Naive B cell (primary cell): ENCODE data around the gene TMEM131. TPM values are rescaled to one million over a fixed set of nuclear protein-coding genes. Genes with fewer than 3 reads are reported as not detected.
A peak's percentile ranks its signal among the peaks of the same experiment; 100 is the strongest.

Experiments
- ATAC-seq, 2 donors: fragments of 150-1000 bp; cut with Tn5 transposase; 2 replicates each; pipeline ENCODE4 v1.10.0; 2021; ENCODE audit warnings: low read depth in 2 of 2, mild to moderate bottlenecking in 2 of 2, moderate library complexity in 2 of 2
- DNase-seq: peaks from one replicate; pipeline ENCODE4 v3.0.0; 2022
- H3K27ac Mint-ChIP-seq, 6 donors: one replicate each; pipeline ENCODE4 v1.8.0; 2020 to 2022; ENCODE audit warnings: mild to moderate bottlenecking in 6 of 6, mixed read lengths in 6 of 6, moderate library complexity in 5 of 6, inconsistent platforms in 2 of 6
- H3K27me3 Mint-ChIP-seq, 3 donors: one replicate each; pipeline ENCODE4 v1.8.0; 2021 to 2022; ENCODE audit warnings: mixed read lengths in 3 of 3, mild to moderate bottlenecking in 1 of 3
- H3K36me3 Mint-ChIP-seq, 2 donors: one replicate each; pipeline ENCODE4 v1.8.0; 2020 to 2022; ENCODE audit warnings: mixed read lengths in 2 of 2, inconsistent platforms in 1 of 2, mild to moderate bottlenecking in 1 of 2
- H3K4me1 Mint-ChIP-seq, 3 donors: one replicate each; pipeline ENCODE4 v1.8.0; 2020 to 2022; ENCODE audit warnings: mixed read lengths in 3 of 3, inconsistent platforms in 1 of 3, mild to moderate bottlenecking in 1 of 3, moderate library complexity in 1 of 3
- H3K4me3 Mint-ChIP-seq, 8 donors: one replicate each; pipeline ENCODE4 v1.8.0; 2020 to 2022; ENCODE audit warnings: mild to moderate bottlenecking in 8 of 8, mixed read lengths in 8 of 8, moderate library complexity in 8 of 8, inconsistent platforms in 2 of 8
- H3K9me3 Mint-ChIP-seq, 7 donors: one replicate each; pipeline ENCODE4 v1.8.0; 2020 to 2022; ENCODE audit warnings: mixed read lengths in 7 of 7, mild to moderate bottlenecking in 5 of 7, inconsistent platforms in 2 of 7, moderate library complexity in 1 of 7
- polyA plus RNA-seq, 6 donors: library from polyadenylated mRNA; unstranded; fragments of 300-500 nt; fragmentation: Illumina TruSeq; gene quantifications; one replicate each; pipeline ENCODE4 v1.2.3, GENCODE V29; 2021; ENCODE audit warnings: low read depth in 6 of 6

Gene TMEM131
- polyA plus RNA-seq, 6 donors from 2014 or later: 13.4 to 32.9 (median 19.1) TPM

DNA sequence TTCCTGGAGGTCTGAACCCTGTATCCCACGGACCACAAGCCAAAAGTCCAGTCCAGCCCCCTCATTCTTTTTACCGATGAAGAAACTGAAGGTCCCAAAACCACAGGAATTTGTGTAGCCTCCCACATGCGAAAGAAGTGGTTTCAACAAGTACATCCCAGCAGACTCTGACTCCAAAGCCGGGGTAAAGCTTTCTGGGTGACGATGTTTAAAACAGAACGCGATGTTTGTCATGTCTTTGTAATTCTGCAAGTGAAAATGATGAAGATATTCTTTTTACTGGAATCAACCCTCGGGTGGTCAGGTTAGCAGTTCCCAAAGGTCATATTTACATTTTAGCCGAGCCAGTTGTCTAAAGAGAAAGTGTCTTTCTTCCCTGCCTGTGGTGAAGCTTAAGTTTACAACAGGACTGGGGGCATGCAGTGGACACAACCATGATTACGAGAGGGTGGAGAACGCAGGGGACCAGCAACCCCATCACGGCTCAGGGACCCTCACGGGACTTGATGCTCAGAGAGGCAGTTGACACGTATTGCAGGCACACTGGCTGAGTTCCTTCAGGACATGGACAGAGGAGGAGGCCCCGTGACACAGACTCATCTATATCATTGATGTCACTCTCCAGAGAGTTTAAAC is 17.8 kb upstream of the TMEM131 start:
- H3K27me3 Mint-ChIP-seq: no peaks in the 10 kb centered on the region
- H3K4me3 Mint-ChIP-seq: peak overlapping the region in 5 of 8 donors; percentile 3 to 75 (median 50)
- H3K36me3 Mint-ChIP-seq: no peaks in the 10 kb centered on the region
- H3K27ac Mint-ChIP-seq: peak overlapping the region; percentile 81 to 100 (median 93)
- DNase-seq: no peak
- no peak for ATAC-seq
- no peaks in the 10 kb centered on the region for H3K9me3 Mint-ChIP-seq
- H3K4me1 Mint-ChIP-seq: peaks cover 55 to 75% (median 59%) of the 10 kb centered on the region in 3 donors

DNA sequence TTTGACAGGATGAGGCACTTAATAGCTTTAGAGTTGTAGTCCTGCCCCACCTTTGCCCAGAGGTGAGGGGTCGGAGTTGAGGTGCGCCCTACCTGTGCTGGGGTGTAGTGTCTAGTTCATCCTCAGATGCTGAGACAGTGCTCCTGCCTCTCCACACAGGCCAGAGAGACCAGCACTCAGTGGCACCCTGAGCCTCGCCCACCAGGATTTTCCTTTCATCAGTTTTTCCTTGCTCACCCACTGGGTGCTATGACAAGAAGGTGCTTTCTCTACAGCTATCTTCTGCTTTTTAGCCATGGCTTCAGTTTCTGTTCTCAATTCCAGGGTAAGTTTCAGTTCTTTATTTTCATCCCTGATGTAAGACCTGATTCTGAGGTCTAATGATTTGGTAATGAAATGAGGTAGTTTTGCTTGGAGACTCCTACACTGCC is 16.8 kb upstream of the TMEM131 start:
- Mint-ChIP-seq H3K36me3 (no peaks in the 10 kb centered on the region), H3K27me3 (no peaks in the 10 kb centered on the region), H3K27ac (peak overlapping the region; percentile 92 to 100 (median 99)), H3K4me3 (peak overlapping the region; percentile 45 to 85 (median 76)), H3K9me3 (no peaks in the 10 kb centered on the region), H3K4me1 (peaks cover 55 to 75% (median 59%) of the 10 kb centered on the region in 3 donors)
- peak; percentile 90 for ATAC-seq
- peak; percentile 87 for DNase-seq

DNA sequence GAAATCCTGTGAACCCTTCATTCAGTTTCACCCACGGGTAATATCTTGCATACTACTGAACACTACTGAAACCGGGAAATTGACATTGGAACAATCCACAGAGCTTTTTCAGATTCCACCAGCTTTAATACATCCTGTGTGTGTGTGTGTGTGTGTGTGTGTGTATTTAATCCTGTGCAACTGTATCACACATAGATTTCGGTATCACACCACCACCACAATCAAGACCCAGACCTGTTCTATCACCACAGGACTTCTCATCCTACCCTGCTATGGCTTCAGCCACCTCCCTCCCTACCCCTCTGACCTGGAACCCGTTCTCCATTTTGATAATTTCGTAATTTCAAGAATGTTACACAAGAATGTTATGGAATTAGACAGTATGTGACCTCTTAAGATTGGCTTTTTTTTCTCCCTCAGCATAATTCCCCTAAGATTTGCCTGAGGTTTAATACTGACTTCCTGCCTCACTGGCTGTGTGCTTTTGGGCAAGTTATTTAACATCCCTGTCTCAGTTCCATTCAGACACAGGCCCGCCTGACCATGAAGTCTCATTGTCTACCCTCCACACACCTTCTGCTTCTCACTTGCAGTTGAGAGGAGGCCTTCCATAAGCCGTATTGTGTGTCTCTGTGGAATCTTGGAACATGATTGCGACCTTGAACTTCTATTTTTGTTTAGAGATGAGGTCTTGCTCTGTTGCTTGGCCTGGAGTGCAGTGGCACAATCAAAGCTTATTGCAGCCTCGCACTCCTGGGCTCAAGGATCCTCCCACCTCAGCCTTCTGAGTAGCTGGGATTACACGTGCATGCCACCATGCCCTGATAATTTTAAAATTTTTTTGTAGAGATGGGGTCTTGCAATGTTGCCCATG is 14.4 kb upstream of the TMEM131 start:
- H3K4me3 Mint-ChIP-seq: peak overlapping the region in 6 of 8 donors; percentile 25 to 85 (median 55)

DNA sequence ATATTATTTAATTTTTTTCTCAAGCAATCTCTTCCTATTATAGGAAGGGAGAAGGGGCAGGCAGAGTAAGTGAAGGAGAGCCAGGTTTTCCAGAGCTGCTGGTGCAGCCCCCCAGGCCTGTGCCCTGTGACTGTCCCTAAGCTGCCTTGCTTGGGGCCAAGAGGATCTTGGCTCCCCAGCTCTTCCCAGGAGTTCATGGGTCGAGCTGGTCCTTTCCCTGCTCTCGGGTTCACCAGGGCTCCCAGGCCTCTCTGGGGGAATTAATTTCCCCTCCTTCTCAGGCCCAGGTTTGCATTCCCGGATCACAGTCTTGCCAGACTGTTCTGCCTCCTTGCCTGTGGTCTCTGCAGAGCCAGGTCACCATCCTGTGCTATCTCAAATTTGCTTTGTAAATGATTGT is 12.7 kb upstream of the TMEM131 start:
- DNase-seq: no peak
- Mint-ChIP-seq H3K27ac (peak overlapping the region in 1 of 6 donors; percentile 74), H3K4me3 (no peak overlapping the region), H3K27me3 (no peaks in the 10 kb centered on the region), H3K9me3 (no peaks in the 10 kb centered on the region), H3K4me1 (peaks cover 25 to 38% (median 34%) of the 10 kb centered on the region in 3 donors), H3K36me3 (no peaks in the 10 kb centered on the region)
- no peak for ATAC-seq

More for the DNA sequence above, 14.4 kb upstream of the TMEM131 start:
- no peaks in the 10 kb centered on the region for H3K27me3 Mint-ChIP-seq
- H3K36me3 Mint-ChIP-seq: no peaks in the 10 kb centered on the region
- DNase-seq (no peak), ATAC-seq (no peak)
- H3K4me1 Mint-ChIP-seq: peaks cover 41 to 55% (median 45%) of the 10 kb centered on the region in 3 donors
- peak overlapping the region; percentile 22 to 100 (median 94) for H3K27ac Mint-ChIP-seq
- no peaks in the 10 kb centered on the region for H3K9me3 Mint-ChIP-seq

DNA sequence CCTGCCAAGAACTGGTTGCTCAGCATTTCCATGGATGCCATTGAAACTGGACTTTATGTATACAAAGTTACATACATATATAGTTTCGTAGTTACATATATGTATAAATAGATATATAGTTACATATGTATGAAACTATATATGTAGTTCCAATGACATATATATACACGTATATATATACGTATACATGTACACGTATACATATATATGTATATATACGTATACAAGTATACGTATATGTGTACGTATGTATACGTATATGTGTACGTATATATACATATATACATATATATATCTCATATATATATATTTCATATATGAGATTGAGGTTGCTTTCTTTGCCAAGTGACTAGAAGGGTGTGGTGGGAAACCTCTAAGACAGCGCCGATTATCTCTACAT is 10.6 kb upstream of the TMEM131 start:
- Mint-ChIP-seq H3K9me3 (no peaks in the 10 kb centered on the region), H3K27me3 (no peaks in the 10 kb centered on the region), H3K4me1 (peaks cover 16 to 21% (median 21%) of the 10 kb centered on the region in 3 donors), H3K4me3 (no peak overlapping the region), H3K36me3 (no peaks in the 10 kb centered on the region), H3K27ac (no peak overlapping the region)
- no peak for DNase-seq
- no peak for ATAC-seq

DNA sequence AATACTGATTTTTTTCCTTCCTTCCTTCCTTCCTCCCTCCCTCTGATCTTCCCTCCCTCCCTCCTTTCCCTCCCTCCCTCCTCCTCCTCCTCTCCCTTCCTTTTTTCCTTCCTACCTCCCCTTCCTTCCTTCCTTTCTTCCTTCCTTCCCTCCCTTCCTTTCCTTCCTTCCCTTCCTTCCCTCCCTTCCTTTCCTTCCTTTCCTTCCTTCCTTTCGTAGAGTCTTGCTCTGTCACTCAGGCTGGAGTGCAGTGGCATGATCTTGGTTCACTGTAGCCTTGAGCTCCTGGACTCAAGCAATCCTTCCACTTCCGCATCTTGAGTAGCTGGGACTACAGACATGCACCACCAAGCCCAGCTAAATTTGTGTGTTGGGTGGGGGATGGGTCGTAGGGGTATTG is 8.9 kb upstream of the TMEM131 start:
- Mint-ChIP-seq H3K4me3 (no peak overlapping the region), H3K9me3 (no peaks in the 10 kb centered on the region), H3K4me1 (peaks cover 2 to 8% (median 4%) of the 10 kb centered on the region in 3 donors), H3K36me3 (no peaks in the 10 kb centered on the region), H3K27ac (no peak overlapping the region), H3K27me3 (no peaks in the 10 kb centered on the region)
- no peak for DNase-seq
- ATAC-seq: no peak

DNA sequence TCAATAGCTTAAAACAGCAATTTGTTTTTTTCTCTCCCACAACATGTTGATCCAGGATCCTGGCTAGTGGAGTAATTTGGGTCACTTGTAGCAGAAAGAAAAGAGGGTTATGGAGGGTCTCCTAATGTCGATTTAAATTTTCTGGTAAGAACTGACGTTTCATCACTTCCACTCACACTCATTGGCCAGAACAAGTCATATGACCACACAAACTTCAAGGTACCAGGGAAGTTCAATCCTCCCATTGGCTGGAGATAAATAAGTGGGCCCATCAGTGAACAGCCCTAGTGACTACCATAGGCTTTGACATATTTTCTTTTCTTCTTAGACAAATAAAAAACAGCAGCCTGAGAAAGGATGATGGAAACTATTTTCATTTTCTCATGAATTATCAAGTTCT is 8.3 kb upstream of the TMEM131 start:
- no peak for ATAC-seq
- no peaks in the 10 kb centered on the region for H3K9me3 Mint-ChIP-seq
- peaks cover 0 to 8% (median 5%) of the 10 kb centered on the region in 3 donors for H3K4me1 Mint-ChIP-seq
- H3K27me3 Mint-ChIP-seq: no peaks in the 10 kb centered on the region
- no peak overlapping the region for H3K4me3 Mint-ChIP-seq
- no peak for DNase-seq
- H3K27ac Mint-ChIP-seq: no peak overlapping the region
- H3K36me3 Mint-ChIP-seq: no peaks in the 10 kb centered on the region

DNA sequence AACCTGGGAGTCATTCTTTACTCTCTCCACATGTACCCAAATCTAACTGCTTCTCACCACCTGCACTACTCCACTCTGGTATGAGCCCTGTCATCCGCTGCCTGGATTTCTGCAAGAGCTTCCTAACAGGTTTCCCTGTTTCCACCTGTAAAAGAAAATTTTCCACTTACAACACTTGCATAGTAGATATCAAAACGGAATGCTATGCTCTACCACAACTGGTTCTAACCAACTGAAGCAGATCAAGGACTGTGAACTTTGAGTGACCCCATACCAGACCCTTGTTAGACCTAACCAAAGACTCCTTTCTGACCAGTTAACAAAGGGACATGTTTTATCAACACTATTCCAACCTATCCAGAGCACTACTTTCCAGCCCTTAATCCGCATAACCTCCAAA is 3.8 kb upstream of the TMEM131 start:
- H3K27me3 Mint-ChIP-seq: no peaks in the 10 kb centered on the region
- H3K36me3 Mint-ChIP-seq: peaks cover 0 to 5% of the 10 kb centered on the region in 2 donors
- H3K27ac Mint-ChIP-seq: no peak overlapping the region
- peak overlapping the region in 1 of 8 donors; percentile 45 for H3K4me3 Mint-ChIP-seq
- ATAC-seq: no peak
- H3K4me1 Mint-ChIP-seq: peaks cover under 1 to 7% (median 5%) of the 10 kb centered on the region in 3 donors
- no peaks in the 10 kb centered on the region for H3K9me3 Mint-ChIP-seq
- DNase-seq: no peak

DNA sequence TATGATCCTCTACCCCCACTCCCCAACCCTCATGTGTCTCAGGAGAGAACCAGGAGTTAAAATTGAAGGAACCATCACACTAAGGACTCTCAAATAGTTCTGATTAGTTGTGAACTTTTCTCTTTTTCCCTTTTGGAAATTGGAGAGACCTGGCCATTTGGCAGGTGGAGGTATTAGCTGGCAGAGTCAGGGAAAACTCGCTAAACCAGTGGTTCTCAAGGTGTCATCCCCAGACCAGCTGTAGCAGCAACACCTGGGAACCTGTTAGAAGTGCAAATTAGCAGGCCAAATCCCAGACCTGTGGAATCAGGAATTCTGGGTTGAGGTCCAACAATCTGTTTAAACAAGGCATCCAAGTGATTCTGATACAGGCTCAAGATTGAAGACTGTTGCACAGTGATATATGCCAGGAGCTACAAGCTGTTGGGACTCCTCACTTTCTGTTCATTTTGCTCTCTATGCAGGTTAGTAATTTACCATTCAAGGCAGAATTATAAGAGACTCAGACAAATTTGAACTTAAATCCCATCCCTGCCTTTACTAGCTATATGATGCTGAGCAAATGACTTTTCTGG is 2.8 kb upstream of the TMEM131 start:
- peaks cover 7 to 14% (median 13%) of the 10 kb centered on the region in 3 donors for H3K4me1 Mint-ChIP-seq
- no peaks in the 10 kb centered on the region for H3K9me3 Mint-ChIP-seq
- DNase-seq: no peak
- H3K27me3 Mint-ChIP-seq: no peaks in the 10 kb centered on the region
- no peak overlapping the region for H3K27ac Mint-ChIP-seq
- peaks cover 0 to 5% of the 10 kb centered on the region in 2 donors for H3K36me3 Mint-ChIP-seq
- ATAC-seq: no peak
- H3K4me3 Mint-ChIP-seq: peak overlapping the region in 1 of 8 donors; percentile 87

DNA sequence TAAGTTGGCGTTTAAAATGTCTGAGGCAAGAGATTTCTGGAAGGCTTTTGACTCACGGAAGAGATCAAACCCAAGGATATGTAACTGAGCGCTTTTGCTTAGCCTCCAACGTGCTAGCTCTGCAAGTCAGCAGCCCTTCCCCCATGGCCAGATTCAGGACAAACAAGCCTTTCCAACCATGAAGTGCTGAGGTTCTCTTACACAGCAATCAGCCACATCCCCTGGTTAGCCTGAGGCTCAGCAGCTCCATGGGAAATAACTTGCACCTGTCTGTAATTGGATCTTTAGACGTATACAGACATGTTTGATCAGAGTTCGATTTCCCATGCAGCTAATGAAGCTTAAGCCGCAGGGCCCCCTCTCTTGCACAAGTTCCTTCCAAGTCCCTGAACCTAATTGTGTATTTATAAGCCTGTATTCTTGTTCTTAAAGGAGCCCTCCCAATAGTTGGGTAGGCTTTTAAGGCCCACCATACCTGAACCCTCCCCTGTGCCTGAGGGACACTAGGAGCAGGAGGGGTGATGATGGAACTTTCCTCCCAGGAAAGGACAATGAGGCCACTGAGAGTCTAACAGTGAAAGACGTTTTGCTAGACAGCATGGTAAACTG is 2.1 kb upstream of the TMEM131 start:
- Mint-ChIP-seq H3K36me3 (peaks cover 0 to 5% of the 10 kb centered on the region in 2 donors), H3K27ac (no peak overlapping the region), H3K4me3 (peak overlapping the region in 2 of 8 donors; percentile 56 to 87), H3K9me3 (no peaks in the 10 kb centered on the region), H3K27me3 (no peaks in the 10 kb centered on the region), H3K4me1 (peaks cover 13 to 20% (median 20%) of the 10 kb centered on the region in 3 donors)
- ATAC-seq: no peak
- no peak for DNase-seq

DNA sequence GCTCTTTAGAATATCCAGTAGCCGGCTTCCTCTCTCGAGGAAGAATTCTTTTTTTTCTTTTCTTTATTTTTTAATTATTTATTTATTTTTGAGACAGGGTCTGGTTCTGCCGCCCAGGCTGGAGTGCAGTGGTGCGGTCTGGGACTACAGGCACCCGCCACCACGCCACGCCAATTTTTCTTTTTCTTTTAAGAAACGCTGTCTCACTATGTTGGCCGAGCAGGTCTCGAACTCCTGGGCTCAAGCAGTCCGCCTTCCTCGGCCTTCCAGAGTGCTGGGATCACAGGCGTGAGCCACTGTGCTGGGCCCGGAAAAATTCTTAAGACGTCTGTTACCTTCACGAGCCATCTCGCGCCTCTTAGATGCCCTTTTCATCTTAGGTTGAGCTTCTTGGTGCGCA is 931 bp upstream of the TMEM131 start:
- Mint-ChIP-seq H3K4me1 (peaks cover 19 to 27% (median 25%) of the 10 kb centered on the region in 3 donors), H3K36me3 (peaks cover 0 to 5% of the 10 kb centered on the region in 2 donors), H3K4me3 (peak overlapping the region; percentile 82 to 93 (median 90)), H3K27me3 (no peaks in the 10 kb centered on the region), H3K27ac (peak overlapping the region; percentile 76 to 97 (median 94)), H3K9me3 (no peaks in the 10 kb centered on the region)
- no peak for ATAC-seq
- DNase-seq: no peak

DNA sequence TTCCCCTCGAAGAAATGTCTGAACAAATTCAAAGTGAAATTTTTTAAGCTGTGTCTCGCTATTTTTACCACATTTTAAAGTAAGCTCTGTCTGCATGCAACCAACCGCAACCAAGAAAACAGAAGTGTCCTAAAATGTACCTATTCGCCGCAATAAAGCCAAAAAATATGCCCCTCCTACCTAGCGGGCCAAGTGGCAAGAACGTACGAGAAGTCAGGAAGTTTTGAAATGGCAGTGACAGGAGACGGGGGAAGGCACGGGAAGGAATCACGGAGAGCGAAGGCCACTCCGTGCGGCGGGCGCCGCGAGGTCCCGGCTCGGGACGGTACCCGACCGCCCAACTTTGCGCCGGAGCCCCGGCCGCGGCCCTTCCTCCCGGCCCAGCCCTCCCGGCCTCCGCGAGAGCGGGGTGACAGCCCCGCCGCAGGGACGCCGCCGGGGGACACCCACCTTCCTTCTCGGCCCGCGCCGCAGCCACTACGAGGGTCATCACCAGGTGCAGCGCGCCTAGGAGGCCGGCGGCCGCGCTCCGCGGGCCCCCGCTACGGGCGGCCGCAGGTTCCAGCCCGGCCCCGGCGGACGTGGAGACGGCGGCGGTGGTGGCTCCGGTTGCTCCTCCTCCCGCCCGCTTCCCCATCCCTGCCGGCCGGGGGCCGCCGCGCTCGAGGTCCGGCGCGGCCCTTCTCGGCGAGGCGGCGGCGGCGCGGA is 568 bp downstream of the TMEM131 start:
- no peaks in the 10 kb centered on the region for H3K9me3 Mint-ChIP-seq
- peak overlapping the region; percentile 94 to 99 (median 96) for H3K27ac Mint-ChIP-seq
- DNase-seq: peak; percentile 86
- peak; percentile 60 to 61 for ATAC-seq
- H3K4me3 Mint-ChIP-seq: peak overlapping the region; percentile 85 to 97 (median 92)
- no peaks in the 10 kb centered on the region for H3K27me3 Mint-ChIP-seq
- H3K4me1 Mint-ChIP-seq: peaks cover 30 to 39% (median 37%) of the 10 kb centered on the region in 3 donors
- peaks cover 0 to 5% of the 10 kb centered on the region in 2 donors for H3K36me3 Mint-ChIP-seq
